HG02763 (cell line): ENCODE results near the gene MCF2L.
"Not testable (repeated sequence)": the region's sequence is repeated elsewhere in the genome, so short reads cannot be mapped to it uniquely, and the experiment has no call there.

Experiments
- ATAC-seq: cut with Tn5 transposase; IDR thresholded peaks from one replicate; pipeline ENCODE4 v1.9.1; 2021; ENCODE audit warnings: mild to moderate bottlenecking, moderate library complexity; ENCODE audit not compliant: unreplicated experiment

The MCF2L gene

DNA sequence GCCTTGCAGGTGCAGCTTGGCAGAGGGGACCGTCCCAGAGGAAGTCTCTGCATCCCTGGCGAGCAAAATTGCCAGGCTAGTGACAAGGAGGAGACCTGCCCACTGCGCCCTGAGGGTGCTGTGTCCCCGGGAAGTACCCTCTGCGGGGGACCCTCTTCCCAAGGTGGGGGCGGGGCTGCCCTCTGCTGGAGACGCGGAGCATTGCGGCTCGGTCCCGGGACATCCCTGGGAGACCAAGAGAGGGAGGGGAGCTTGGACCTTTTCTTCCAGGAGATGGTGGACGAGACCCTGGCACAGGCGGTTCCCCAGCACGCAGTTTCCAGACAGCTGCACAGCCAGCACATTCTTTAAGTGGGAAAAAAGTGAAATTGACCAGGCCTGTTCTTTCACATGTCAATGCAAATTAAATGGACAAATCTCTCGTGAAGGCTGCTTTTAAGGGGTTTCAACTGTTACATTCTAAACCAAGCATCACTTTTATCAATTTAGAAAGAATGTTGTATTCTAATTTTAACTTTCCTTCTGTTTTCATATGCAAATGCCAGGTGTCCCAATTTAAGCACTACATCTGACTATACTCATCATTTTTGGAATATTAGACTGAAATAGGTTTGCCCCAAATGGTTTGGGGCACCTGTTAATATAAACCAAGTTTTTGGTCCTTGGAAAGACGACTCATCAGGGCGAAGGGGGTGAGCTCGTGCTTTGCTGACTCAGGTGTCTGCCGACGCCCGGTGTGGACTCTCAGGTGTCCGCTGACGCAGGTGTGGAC, 60.7 kb downstream of the MCF2L start:
- no peak for ATAC-seq

DNA sequence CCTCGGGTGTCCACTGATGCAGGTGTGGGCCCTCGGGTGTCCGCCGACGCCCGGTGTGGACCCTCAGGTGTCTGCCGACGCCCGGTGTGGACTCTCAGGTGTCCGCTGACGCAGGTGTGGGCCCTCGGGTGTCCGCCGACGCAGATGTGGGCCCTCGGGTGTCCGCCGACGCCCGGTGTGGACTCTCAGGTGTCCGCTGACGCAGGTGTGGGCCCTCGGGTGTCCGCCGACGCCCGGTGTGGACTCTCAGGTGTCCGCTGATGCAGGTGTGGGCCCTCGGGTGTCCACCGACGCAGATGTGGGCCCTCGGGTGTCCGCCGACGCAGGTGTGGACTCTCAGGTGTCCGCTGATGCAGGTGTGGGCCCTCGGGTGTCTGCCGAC, 61.2 kb downstream of the MCF2L start:
- ATAC-seq = not testable (repeated sequence)

DNA sequence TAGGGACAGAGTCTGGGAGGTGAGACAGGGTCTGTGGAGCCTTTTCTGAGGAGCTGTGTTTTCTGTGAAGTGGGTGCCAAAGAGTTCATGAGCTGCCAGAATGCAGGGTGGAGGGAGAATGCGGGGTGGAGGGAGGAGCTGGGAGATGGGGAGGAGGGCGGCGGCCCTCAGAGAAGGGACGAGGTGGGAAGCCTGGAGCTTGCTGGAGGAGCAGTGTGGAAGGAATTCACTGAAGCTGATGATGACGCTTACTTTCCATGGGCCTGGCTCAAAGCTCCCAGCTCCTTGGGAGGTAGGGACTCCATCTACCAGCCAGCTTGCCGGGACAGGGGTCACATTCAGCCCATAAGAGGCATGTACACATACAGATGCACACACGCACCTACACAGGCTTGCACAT, 62.5 kb downstream of the MCF2L start:
- no peak for ATAC-seq

DNA sequence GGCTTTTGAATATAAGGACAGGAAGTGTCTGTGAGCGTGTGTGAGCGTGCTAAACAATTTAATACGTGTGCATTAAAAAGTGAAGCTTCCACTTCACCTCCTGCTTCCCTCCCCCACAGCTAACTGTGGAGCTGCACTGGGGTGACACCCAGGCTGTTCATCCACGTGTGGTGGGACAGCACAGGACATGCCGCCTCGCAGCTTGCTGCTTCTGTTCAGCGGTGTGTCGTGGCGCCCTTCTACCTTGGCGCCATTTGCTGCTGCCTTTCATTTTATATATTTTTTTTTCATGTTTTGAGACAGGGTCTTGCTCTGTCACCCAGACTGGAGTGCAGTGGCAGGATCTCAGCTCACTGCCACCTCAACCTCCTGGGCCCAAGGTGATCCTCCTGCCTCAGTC, 63.3 kb downstream of the MCF2L start:
- ATAC-seq = no peak

DNA sequence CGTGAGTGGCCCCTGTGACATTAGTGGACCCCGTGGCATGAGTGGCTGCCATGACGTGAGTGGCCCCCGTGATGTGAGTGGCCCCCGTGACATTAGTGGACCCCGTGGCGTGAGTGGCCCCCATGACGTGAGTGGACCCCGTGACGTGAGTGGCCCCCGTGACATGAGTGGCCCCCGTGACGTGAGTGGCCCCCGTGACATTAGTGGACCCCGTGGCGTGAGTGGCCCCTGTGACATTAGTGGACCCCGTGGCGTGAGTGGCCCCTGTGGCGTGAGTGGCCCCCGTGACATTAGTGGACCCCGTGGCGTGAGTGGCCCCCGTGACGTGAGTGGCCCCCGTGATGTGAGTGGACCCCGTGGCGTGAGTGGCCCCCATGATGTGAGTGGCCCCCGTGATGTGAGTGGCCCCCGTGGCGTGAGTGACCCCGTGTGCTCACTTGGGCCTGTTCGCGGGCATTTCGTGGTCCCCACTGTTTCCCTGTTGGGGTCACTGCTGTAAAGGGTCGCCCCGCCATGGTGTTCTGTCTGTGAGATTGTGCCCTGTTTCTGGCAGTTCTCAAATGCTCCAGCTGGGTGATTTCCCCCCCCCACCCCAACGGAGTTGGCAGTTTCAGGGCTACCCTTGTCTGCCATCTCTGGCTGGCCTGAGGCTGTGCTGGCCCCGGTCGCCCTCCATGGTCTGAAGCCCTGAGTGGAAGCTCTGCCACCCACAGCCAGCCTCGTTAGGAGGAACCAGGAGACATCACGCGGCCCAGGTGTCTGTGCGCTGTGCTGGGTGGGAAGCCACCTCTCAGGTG, 64.2 kb downstream of the MCF2L start:
- no peak for ATAC-seq

DNA sequence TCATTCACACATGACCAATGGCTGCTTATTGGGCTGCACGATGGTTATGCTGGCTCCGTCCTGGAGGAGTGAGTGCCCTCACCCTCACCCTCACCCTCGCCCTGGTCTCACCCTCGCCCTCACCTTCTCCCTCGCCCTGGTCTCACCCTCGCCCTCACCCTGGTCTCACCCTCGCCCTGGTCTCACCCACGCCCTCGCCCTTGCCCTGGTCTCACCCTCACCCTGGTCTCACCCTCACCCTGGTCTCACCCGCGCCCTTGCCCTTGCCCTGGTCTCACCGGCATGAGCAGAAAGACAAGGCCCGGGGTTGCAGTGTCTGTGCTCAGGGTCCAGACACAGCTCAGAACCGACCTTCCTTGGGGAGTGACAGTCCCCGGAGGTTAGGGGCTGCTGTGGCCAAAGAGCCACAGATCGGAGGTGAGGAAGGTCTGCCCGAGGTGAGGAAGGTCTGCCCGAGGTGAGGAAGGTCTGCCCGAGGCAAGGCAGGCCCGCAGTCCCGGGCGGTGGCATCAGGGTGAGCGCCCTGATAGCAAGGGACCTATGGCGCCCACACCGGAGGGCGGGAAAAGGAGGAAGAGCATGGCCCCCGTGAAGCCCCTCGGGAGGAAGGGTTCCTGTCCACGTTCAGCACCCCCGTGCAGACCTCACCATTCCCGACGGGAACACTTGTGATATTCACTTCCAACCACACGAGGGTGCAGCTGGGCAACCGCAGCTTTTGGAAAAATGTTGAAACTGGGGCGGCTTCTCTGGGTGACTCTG, 65.6 kb downstream of the MCF2L start:
- ATAC-seq = no peak

DNA sequence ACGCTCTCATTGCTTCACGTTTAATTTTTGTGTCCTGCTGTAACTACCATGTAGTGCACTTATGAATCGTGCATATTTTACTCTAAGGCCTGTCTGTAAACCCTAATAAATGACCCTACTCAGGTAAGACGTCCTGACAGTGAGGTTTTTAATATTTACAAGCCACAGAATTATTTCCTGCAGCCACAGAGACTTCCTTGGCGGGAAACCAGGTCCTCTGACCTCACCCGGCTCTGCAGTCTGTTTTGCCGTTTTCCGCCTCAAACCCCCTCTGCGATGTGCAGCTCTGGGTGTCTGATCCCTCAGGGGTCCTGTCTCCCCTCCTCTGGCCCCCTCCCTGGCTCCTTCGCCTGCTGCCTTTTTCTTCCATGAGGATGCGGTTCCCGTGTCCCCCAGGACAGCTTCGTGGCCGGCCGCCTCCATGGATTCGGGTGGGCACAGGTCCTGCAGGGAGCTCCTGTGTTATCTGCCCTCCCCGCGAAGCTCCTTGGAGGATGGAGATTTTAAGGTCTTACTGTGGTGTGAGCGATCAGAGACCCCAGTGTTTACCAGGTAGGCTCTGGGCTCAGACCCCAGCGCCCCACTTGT, 66.3 kb downstream of the MCF2L start:
- ATAC-seq = no peak

DNA sequence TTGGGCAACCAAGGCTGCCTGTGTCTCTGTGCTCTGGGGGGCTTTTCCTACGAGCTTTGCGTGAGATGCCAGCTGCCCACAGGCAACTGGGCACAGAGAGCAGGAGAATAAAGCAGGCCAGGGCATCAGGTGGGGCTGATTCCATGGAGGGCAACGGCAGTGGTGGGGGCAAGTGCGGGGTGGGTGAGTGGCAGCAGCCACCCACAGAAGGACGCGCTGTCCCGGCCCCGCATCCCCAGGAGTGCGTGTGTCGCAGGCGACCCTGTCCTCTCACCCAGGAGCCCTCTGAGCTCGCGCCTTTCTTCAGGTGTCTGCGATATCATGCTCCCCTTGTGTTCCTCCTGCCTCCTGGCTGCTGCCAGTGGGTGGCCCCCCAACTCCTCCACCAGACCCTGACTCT, 67.4 kb downstream of the MCF2L start:
- ATAC-seq = no peak

DNA sequence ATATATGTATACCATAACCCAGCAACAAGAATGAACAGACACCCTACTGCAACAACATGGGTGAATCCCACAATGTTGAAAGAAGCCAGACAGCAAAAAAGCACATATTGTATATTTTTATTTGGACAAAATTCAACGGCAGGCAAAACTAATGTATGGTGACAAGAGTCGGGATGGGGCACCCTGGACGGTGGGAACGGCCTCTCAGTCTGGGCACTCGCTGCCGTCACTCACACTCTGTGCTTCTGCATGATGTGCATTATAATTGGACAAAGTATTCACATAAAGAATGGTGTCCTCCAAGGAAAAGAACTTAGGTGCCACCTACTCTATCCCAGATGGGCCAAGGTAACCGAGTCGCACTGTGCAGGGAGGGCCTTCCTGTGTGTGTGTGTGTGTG, 71.0 kb downstream of the MCF2L start:
- no peak for ATAC-seq

DNA sequence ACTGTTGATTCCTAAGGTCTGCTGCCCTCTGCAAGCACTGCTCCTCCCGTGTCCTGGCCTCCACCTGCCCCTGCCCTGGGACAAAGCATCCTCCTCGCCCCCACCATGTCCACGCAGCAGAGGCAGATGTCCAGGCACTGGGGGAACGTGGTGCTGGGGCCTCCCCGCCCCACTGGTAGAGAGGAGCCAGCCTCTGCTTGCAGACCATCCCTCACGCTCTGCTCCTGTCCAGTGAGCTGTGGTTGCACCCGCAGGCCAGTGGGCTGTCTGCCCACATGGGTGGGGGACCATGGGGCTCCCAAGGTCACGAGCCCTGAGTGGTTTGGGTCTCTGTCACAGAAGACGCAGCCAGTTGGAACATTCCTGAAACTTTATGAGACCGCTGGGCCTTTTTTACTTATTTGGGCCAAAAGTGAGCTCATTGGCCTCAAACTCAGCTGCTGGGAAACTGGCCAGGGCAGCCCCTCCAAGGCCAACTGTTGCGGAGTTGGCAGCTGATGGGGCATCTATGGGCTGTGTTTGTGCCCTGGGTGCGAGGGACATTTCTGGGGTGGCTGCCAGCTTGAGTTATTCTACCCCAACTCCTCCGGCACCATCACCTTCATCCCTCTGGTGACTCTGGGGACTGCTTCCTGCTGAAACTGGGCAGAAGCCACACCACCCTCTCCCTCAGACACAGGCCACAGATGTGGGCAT, 71.7 kb downstream of the MCF2L start:
- ATAC-seq = no peak

DNA sequence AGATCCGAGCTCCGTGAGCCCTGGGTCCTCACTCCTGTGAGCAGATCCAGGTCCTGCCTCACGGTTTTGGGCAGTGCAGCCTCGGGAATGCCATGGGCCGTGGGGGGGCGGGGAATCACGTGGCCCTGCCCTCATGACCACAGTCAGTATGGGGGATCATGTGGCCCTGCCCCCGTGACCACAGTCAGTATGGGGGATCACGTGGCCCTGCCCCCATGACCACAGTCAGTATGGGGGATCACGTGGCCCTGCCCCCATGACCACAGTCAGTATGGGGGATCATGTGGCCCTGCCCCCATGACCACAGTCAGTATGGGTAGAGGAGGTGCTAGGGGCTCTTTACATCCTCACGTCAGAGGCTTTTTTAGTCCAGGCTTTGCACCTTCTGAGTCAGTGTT, 72.3 kb downstream of the MCF2L start:
- ATAC-seq = no peak

DNA sequence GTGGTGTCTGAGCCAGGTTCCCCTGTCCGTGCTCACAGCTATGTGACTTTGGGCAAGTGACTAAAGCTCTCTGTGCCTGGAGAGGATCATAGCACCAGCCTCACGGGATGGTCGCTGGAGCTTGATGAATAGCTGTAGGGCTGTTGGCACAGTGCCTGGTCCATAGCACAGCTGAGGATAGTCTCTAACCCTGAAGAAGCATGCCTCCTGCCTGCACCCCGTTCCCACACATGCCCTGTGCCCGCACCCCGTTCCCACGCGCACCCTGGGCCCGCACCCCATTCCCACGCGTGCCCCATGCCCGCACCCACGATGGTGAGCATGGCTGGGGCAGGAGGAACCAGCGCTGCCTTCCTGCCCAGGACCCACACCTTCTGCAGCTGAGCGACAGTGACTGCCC, 72.9 kb downstream of the MCF2L start:
- ATAC-seq = no peak

DNA sequence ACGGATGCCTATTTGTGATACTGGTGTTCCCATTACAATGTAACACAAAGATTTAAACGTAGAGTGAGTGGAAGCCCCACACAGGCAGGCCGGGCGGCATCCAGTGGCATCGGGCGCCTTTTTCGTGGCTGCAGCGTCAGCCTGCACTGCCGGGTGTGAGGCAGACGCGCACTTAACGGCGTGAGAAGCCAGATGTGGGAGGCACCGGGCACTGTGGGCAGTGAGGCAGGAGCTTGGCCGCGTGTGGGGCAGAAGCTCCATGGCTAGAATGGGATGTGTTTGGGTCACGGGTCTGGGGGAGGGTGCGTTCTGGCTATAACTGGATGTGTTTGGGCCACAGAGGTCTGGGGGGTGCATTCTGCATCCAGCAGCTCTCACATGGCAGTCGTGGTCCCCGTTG, 73.4 kb downstream of the MCF2L start:
- ATAC-seq = no peak

DNA sequence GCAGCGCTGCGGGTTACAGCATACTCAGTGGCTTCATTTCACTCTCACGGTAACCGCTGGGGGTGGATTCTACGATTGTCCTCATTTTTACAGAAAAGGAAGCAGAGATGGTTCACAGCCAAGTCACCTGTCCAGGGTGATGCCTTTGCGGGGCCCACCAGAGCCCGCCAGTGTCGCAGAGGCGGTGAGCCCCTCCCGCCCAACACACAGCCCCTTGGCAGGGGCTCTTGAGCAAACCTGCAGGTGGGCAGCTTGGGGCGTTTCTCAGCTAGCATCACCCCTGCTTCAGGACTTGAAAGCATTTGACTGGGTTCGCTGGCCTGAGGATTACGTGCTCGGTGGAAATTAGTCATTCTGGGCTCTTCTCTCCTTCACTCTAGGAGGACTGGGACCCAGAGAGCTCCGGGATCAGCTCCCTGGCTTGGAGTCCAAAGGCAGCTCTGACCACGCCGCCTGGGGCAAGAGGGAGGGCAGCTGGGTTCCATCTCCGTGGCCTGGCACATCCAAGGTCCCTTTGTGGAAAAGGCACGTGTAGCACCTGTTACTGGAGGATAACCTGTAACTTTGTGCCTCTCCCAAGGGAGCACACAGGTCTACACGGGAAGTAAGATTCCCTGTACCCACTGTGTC, 74.1 kb downstream of the MCF2L start:
- no peak for ATAC-seq

DNA sequence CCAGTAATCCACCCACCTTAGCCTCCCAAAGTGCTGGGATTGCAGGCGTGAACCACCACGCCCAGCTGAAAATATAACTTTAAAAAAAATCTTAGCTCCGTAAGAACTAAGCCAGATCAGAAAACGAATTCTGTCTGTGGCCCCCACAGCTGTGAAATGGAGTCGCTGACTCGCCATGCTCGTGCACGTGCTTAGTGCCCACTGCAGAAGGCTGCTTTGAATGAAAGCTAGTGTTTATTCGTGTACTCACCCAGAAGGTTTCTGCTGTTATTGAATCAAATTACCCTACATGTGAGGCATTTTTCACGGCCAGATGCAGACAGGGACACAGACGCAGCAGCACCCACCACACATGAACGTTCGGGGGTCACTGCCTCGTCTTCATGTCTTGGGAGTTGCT, 74.9 kb downstream of the MCF2L start:
- ATAC-seq = no peak

DNA sequence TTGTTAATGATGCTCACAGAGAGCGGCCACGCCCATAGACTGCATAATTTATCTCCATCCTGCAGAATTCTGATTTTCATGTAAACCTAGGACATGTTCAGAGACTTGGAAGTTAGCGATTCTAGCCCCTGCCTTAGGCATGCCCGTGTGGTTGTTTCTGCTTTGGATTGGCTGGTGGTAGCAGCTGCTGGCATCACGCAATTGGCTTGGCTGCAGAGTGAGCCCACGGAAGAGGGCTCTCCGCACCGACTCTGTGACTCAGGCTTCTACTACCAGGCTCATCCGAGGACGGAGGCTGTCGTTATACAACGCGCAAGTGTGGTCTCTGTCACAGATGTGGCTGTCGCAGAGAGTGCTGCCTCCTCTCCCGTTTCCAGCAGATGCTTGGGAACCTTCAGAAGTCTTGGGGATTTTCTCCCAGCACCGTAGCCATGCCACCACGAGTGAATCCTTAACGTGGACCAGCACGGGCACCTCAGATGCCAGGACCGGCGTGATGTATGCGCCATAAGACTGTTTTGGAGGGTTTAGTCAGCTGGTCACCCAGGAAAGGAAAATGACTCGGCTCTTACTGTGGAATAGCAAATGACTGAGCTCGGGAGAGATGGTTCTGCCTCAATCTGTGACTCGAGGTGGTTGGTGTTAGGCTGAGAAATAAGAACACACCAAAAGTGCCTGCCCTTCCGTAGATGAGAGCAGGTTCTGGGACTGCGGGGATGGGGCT, 75.5 kb downstream of the MCF2L start:
- ATAC-seq = no peak

DNA sequence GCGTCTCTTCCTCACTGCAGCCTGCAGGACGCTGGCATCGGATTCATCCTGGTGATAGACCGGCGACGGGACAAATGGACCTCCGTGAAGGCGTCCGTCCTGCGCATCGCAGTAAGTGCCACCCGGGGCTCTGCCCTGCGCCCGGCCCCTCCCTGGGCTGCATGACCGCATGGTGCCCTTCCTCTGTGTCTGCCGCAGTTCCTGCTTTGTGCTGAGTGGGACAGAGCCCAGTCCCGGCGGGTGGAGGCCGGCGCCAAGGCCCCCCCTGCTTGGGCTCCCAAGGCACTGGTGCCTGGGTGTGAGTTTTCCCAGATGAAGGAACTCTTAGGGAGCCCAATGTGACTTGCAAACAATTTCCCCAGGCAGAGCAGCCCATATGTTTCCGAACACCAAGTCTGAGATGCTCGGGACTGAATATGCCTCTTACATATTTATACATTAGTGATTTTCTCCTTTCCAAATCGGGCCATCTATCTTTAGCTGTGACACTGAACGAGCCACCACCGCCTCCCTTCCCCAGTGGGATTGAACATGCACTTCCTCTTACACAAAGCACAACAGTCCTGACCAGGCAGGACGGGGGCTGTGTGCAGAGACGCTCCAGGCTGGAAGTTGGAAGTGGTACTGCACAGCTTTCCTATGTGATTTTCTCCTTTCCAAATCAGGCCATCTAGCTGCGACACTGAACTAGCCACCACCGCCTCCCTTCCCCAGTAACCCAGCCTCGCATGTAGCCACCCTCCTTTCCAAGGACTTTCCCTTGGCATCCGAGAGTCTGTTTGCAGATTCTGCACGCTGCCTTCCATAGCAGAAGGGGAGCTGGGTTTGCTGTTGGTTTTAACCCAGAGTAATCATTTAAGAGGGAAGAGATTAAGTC, 76.5 kb downstream of the MCF2L start:
- no peak for ATAC-seq

DNA sequence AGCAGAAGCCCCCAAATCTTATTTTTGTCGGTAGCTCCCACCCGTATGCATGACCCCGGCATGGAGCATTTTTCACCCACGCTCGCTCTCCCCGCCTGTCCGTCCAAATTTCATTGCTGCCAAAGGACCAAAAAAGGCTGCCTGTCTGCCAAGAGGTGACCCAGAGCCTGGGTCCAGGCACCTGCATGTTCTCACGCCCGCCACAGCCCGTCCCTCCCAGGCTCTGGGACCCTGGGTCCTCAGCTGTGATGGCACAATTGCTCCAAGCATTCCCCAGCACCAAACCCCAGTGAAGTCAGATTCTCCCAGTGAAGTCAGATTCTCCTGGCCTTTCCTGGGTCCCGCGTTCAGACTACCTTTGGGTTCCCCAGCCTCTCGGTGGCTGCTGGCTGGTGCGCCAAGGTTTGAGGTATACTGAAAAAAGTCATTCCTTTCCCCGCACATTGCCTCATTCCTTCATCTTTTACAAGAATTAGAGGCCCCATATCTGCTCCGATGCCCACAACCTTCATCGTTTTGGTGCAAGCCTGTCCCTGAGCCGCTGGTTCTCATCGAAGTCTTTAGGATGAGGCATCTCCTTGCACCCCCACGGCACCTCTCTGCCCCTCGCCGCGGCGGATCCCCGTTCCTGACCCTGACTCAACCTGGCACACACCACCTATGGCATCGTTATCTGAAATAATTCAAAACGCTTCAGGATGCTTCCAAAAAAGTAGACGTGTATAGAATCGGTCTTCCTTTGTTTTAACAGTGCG, 77.3 kb downstream of the MCF2L start:
- no peak for ATAC-seq
